Stomach smooth muscle (tissue), 2 donors: ENCODE data around the gene GPSM1.

Source experiments
- H3K27ac ChIP-seq: one replicate; pipeline ENCODE4 v1.7.0; 2013; ENCODE audit warnings: mild to moderate bottlenecking, low read length, inconsistent platforms
- H3K27me3 ChIP-seq, 2 donors: one replicate each; pipeline ENCODE4 v1.7.0; 2013; ENCODE audit warnings: low read length in 2 of 2; ENCODE audit not compliant: insufficient read depth in 2 of 2, control insufficient read depth in 1 of 2
- H3K36me3 ChIP-seq, 2 donors: one replicate each; pipeline ENCODE4 v1.7.0; 2013; ENCODE audit warnings: low read length in 2 of 2; ENCODE audit not compliant: control insufficient read depth in 2 of 2, insufficient read depth in 2 of 2
- H3K4me1 ChIP-seq: one replicate; pipeline ENCODE4 v1.7.0; 2013; ENCODE audit warnings: low read length; ENCODE audit not compliant: control insufficient read depth, insufficient read depth
- H3K4me3 ChIP-seq, 2 donors: one replicate each; pipeline ENCODE4 v1.7.0; 2013; ENCODE audit warnings: low read length in 2 of 2
- H3K9ac ChIP-seq, 2 donors: one replicate each; pipeline ENCODE4 v1.7.0; 2013; ENCODE audit warnings: low read length in 2 of 2, mild to moderate bottlenecking in 1 of 2
- H3K9me3 ChIP-seq, 2 donors: one replicate each; pipeline ENCODE4 v1.7.0; 2013; ENCODE audit warnings: low read length in 2 of 2; ENCODE audit not compliant: control insufficient read depth in 2 of 2
- donor health status: healthy.
- donor health status: Pancreatic carcinoma.

GPSM1 gene

DNA sequence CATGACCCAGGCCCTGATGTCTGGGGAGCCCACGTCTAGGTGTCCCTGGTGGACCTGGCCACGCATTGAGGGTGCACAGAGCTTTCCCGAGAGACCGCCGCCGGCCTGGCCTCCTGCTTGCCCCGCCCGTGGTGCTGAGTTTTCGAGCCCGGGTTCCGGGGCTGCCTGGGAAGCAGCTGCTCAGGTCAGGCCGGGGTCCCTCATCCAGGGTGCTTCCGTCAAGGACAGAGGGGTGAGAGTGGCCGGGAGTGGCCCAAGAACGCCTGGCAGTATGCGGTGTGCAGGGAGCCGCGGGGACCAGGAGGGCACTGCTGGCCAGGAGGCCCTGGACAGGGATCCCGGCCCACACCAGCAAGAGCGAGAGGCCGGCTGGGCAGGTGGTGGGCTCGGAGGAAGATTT lies 43.0 kb upstream of the GPSM1 start:
- no peak overlapping the region for H3K9ac ChIP-seq
- H3K36me3 ChIP-seq: no peaks in the 10 kb centered on the region

DNA sequence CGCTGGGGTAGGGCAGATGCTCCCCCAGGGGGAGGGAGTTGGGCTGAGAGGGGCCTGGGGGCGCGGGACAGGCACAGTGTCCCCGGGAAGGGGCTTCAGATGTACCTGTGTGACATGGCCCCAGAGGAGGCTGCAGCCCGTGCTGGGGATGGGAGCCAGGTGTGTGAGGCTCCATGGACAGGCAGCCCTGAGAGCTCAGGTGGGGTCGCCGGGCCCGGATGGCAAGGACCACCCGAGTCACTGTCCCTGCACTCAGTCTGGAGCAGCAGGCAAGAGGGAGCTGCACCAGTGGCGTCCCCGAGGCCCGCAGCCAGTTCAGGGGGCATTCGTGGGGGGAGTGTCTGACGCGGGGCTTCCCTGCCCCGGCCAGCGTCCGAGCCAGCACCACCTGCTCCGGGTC lies 42.4 kb upstream of the GPSM1 start:
- no peaks in the 10 kb centered on the region for H3K36me3 ChIP-seq
- no peak overlapping the region for H3K4me3 ChIP-seq
- H3K27me3 ChIP-seq: peaks cover 30 to 34% of the 10 kb centered on the region in 2 donors

More for the DNA sequence above, 43.0 kb upstream of the GPSM1 start:
- Histone ChIP-seq H3K4me1 (peaks cover 5% of the 10 kb centered on the region), H3K27ac (no peak overlapping the region), H3K27me3 (peaks cover 30 to 37% of the 10 kb centered on the region in 2 donors), H3K9me3 (no peaks in the 10 kb centered on the region), H3K4me3 (no peak overlapping the region)

DNA sequence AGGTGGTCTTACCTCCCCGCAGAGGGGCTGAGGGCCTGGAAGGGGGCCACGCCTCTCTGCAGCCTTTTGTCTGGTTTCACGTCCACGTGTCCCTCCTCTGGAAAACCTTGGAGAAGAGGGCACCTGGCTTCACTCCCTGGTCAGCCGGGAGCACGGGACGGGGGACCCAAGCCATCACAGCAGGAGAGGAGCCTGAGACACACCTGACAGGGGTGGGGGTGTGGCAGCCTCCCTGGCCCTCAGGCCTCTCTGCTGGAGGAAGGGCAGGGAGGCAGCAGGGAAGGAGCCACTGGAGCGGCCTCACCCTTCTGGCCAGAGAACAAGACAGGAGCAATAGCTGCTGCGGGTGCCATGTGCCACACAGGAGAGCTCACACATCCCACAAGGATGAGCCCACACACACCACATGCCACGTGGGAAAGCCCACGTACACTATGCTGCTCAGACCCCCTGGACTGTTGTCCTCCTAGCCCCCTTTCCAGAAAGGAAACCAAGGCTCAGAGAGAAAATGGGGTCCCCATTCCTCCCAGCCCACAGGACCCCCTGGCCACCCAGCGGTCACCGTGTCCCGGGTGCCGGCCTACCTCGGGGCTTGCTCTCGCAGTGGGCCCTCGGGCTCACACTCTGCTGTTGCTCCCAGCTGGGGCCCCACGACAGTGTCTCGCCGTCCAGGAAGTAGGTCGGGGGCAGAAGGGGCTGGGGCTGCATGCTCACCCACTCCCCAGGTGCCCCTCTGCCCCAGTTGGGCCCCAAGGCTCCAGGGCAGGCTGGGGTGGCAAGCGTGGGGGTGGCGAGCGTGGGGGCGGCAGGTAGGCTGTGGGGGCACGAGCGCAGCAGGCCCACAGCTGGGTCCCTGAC lies 41.6 kb upstream of the GPSM1 start:
- H3K36me3 ChIP-seq: no peaks in the 10 kb centered on the region
- H3K4me3 ChIP-seq: no peak overlapping the region
- H3K27ac ChIP-seq: no peak overlapping the region
- peaks cover 5% of the 10 kb centered on the region for H3K4me1 ChIP-seq
- H3K9ac ChIP-seq: no peak overlapping the region
- H3K27me3 ChIP-seq: peaks cover 30 to 34% of the 10 kb centered on the region in 2 donors
- no peaks in the 10 kb centered on the region for H3K9me3 ChIP-seq

More for the DNA sequence above, 42.4 kb upstream of the GPSM1 start:
- peaks cover 5% of the 10 kb centered on the region for H3K4me1 ChIP-seq
- no peaks in the 10 kb centered on the region for H3K9me3 ChIP-seq
- no peak overlapping the region for H3K27ac ChIP-seq
- no peak overlapping the region for H3K9ac ChIP-seq

- no peak overlapping the region for H3K4me3 ChIP-seq
- no peaks in the 10 kb centered on the region for H3K9me3 ChIP-seq
- H3K9ac ChIP-seq: no peak overlapping the region
- no peaks in the 10 kb centered on the region for H3K36me3 ChIP-seq
- H3K27ac ChIP-seq: no peak overlapping the region
- H3K4me1 ChIP-seq: peaks cover 5% of the 10 kb centered on the region
- H3K27me3 ChIP-seq: peaks cover 30 to 33% of the 10 kb centered on the region in 2 donors
These were observed 40.9 kb upstream of the GPSM1 start for GRCh38 chr9:136286359-136286986.

DNA sequence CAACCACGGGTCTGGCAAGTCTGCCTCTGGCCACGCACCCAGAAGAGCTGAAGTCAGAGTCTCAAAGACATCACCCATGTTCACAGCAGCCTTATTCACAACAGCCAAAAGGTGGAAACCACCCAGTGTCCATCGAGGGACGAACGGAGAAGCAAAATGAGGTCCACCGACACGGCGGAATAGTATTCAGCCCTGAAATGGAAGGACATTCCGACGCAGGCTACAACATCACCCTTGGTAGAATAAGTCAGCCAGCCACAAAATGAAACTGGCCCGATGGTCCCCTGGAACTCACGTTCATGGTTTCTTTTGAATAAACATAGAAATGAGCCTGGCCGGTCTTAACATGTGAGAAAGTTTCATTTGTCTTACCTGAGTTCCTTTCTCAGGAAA lies 40.4 kb upstream of the GPSM1 start:
- no peak overlapping the region for H3K4me3 ChIP-seq
- peaks cover 5% of the 10 kb centered on the region for H3K4me1 ChIP-seq
- no peak overlapping the region for H3K27ac ChIP-seq
- H3K9ac ChIP-seq: no peak overlapping the region
- no peaks in the 10 kb centered on the region for H3K9me3 ChIP-seq
- no peaks in the 10 kb centered on the region for H3K36me3 ChIP-seq
- H3K27me3 ChIP-seq: peaks cover 28 to 33% of the 10 kb centered on the region in 2 donors

DNA sequence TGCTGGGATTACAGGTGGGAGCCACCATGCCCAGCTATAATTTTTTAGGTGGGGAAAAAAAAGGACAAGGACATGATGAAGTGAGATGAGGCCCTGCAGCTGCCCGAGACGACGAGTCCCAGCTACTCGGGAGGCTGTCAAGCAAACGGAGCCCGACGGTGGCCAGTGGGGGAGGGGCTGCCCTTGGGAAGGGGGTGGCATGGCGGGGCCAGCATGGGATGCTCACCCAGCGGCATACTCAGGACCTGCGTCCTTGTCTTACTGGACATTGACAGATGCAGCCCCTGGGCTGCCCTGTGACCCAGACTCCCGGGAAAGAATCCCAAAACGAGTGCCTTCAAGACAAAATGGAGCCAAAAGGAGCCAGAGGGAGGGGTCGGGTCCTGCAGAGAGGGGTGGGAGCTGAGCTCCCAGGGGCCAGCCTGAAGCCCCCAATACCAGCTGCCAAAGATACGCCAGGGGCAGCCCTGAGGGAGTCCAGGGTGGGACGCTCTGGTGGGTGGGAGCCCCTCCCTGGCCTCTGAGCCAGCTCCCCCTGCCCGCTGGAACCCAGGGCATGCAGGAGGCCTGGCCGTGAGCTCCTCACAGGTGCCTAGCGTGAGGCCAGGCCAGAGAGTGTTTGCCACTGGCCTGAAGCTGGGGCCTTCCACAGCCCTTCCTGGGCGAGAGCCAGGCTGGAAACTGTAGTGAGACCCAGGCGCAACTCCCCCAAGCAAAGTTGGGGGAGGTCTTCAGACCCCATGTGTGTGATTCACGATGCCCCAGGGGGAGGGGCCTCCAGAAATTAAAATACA lies 39.2 kb upstream of the GPSM1 start:
- H3K27ac ChIP-seq: no peak overlapping the region
- H3K27me3 ChIP-seq: peaks cover 26 to 28% of the 10 kb centered on the region in 2 donors

GRCh38 chr9:136289651-136290507 lies 37.5 kb upstream of the GPSM1 start:
- H3K27me3 ChIP-seq: peaks cover 23 to 27% of the 10 kb centered on the region in 2 donors
- no peak overlapping the region for H3K27ac ChIP-seq
- no peaks in the 10 kb centered on the region for H3K36me3 ChIP-seq
- no peaks in the 10 kb centered on the region for H3K9me3 ChIP-seq
- H3K4me1 ChIP-seq: no peaks in the 10 kb centered on the region
- no peak overlapping the region for H3K4me3 ChIP-seq
- no peak overlapping the region for H3K9ac ChIP-seq

More for the DNA sequence above, 39.2 kb upstream of the GPSM1 start:
- H3K9me3 ChIP-seq: no peaks in the 10 kb centered on the region
- H3K4me3 ChIP-seq: no peak overlapping the region
- H3K9ac ChIP-seq: no peak overlapping the region
- peaks cover 5% of the 10 kb centered on the region for H3K4me1 ChIP-seq
- no peaks in the 10 kb centered on the region for H3K36me3 ChIP-seq

- no peak overlapping the region for H3K9ac ChIP-seq
- peaks cover 21 to 26% of the 10 kb centered on the region in 2 donors for H3K27me3 ChIP-seq
- H3K27ac ChIP-seq: no peak overlapping the region
- no peak overlapping the region for H3K4me3 ChIP-seq
- H3K4me1 ChIP-seq: no peaks in the 10 kb centered on the region
- no peaks in the 10 kb centered on the region for H3K36me3 ChIP-seq
- H3K9me3 ChIP-seq: no peaks in the 10 kb centered on the region
These were observed 36.8 kb upstream of the GPSM1 start for GRCh38 chr9:136290508-136291000.

DNA sequence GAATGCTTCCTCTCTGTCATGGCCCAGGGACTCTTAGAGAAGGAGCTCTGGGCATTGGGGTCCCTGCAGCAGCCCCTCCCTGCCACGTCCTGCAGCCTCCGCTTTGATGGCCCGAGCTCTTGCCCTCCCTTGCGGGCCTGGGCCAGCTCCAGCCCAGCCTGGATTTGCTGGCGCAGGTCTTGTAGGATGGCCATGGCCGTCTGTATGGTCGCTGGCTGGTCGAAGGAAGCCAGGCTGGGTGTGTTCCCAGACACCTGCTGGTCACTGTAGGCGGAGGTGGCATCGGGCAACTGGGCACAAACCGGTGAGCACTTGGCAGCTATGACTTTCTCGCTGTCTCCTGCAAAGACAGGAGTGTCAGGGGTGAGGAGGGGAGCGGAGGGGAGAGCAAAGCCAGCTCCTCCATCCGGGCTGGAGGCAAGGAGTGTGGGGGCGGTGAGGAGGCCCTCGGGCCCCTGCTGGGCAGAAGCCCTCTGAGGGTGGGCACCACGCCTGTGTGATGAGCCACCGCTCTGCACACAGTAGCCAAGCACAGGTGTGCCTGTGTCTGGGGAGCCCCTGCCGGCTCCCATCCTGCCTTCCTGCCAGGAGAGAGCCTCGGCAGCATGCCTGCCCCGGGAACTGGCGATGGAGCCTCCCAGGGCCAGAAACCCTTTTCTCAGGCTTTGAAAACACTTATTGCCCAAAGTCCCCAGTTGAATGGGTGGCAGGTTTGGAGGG lies 35.9 kb upstream of the GPSM1 start:
- Histone ChIP-seq H3K27ac (no peak overlapping the region), H3K4me3 (no peak overlapping the region), H3K9me3 (no peaks in the 10 kb centered on the region), H3K36me3 (no peaks in the 10 kb centered on the region), H3K27me3 (peaks cover 18 to 28% of the 10 kb centered on the region in 2 donors), H3K4me1 (no peaks in the 10 kb centered on the region), H3K9ac (no peak overlapping the region)
